GM10248 (cell line): Measurements from ENCODE around the gene SLCO2A1.
A peak's percentile ranks its signal among the peaks of the same experiment; 100 is the strongest.

ENCODE experiments used
- CTCF ChIA-PET: fragments of 300-600 bp; sonication (Branson Sonifier 250); formaldehyde crosslinking; extraction: SDS; loops from one replicate; lab custom pipeline; 2021; ENCODE audit warnings: antibody characterized with exemption; lab: Yijun Ruan, JAX
- POLR2A ChIA-PET: fragments of 350-650 bp; sonication (Branson Sonifier 250); formaldehyde crosslinking; extraction: SDS; loops from one replicate; lab custom pipeline; 2020; ENCODE audit warnings: antibody characterized with exemption; lab: Yijun Ruan, JAX
- DNase-seq: peaks from one replicate; pipeline ENCODE4 v3.0.0; 2012; ENCODE audit errors: extremely low spot score
- TF ChIP-seq, protein P1 (sequence below): IDR thresholded peaks from 2 replicates; pipeline ENCODE4 v1.5.1; 2012; ENCODE audit warnings: mild to moderate bottlenecking, low read depth; ENCODE audit errors: extremely low read depth, missing control alignments, control extremely low read depth

SLCO2A1 gene

DNA sequence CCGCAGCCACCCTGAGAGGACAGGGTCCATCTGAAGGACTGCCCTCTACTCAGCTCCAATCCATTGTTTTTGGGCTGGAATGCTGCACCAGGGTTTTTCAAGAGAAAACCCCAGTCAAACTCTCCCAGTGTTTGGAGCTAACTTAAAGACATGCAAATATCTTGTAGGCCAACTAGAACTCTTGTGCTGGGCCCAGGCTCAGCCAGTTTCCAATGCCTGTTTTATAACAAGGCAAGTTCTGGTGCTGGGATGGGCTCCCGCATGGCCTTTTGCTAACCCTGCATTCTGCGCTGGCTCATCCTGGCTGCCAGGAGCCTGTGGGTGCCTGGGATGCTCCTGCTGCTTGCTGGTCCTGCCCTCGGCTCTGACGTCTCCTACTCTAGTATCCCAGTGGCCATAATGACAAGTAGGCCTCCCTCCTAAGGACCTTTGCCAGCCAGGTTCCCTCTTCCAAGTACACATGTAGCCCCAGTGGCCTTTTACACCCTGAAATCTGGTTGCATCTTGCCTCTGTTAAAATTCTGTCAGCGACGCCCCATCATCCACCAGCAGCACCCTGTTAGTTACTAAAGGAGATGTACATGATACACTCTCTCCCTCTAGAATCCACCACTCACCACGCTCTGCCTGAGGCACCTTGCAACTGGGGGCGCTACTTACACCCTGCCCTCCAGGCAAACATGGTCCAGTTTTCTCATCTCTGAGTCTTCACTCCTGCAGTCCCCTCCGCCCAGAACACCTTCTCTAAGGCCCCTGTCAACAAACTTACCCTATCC lies 103.6 kb downstream of the SLCO2A1 start:
- ChIA-PET CTCF (interaction anchor here (1.1 to 1.7 kb wide), 2 partner anchors 106 to 108 kb away, joined by 3 to 4 read pairs; no protein-coding TSS in a partner anchor), POLR2A (no interaction called here)
- peak; percentile 8 for DNase-seq
- TF ChIP-seq, protein P1, sequence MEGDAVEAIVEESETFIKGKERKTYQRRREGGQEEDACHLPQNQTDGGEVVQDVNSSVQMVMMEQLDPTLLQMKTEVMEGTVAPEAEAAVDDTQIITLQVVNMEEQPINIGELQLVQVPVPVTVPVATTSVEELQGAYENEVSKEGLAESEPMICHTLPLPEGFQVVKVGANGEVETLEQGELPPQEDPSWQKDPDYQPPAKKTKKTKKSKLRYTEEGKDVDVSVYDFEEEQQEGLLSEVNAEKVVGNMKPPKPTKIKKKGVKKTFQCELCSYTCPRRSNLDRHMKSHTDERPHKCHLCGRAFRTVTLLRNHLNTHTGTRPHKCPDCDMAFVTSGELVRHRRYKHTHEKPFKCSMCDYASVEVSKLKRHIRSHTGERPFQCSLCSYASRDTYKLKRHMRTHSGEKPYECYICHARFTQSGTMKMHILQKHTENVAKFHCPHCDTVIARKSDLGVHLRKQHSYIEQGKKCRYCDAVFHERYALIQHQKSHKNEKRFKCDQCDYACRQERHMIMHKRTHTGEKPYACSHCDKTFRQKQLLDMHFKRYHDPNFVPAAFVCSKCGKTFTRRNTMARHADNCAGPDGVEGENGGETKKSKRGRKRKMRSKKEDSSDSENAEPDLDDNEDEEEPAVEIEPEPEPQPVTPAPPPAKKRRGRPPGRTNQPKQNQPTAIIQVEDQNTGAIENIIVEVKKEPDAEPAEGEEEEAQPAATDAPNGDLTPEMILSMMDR = no peak

DNA sequence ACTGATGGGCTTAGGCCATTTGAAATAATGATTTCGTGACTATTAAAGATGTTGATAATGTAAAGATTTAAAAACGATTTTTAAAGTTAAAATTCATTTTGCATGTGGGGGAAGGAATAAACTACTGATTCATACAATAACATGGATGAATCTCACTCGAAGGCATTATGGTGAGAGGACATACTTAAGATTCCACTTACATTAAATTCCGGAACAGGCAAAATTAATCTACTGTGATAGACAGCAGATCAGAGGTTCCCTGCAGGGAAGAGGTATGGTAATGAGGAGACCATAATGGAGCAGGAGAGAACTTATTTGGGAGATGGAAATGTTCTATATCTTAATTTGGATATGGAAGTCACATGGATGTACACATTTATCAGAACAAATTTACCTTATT lies 105.7 kb downstream of the SLCO2A1 start:
- ChIA-PET POLR2A (no interaction called here), CTCF (no interaction called here)

DNA sequence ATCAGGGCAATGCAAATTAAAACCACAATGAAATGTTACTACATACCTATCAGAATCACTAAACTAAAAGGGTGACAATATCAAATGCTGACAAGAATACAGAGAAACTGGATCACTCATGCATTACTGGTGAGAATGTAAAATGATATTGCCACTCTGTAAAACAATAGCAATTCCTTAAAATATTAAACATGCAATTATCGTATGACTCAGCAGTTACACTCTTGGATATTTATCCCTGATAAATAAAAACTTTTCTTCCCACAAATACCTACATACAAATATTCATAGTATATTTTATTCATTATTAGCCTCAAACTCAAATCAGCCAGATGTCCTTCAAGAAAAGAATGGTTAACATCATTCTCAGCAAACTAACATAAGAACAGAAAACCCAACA lies 108.1 kb downstream of the SLCO2A1 start:
- POLR2A ChIA-PET = no interaction called here
- no peak for DNase-seq
- CTCF ChIA-PET = no interaction called here
- TF ChIP-seq, protein P1 = no peak

More for the DNA sequence above, 105.7 kb downstream of the SLCO2A1 start:
- DNase-seq = no peak
- TF ChIP-seq, protein P1 = no peak

DNA sequence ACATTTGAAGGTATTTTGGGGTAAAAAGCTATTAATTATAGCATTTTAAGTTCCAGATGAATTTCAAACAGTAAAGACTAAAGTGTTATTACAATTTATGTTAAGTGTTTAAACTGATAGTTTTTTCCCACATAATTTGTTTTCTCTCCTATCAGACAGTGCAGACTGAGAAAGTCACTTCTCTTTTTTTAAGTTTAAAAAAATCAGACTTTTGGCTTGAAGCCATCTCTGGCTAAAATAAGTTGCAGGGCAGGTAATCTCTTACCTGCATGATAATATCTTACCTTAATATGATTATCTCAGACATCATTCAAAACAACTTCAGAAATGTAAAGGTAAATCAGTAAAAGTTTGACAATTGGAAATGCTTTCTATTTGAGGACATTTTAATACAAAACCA lies 112.6 kb downstream of the SLCO2A1 start:
- POLR2A ChIA-PET = no interaction called here
- CTCF ChIA-PET = no interaction called here
- no peak for DNase-seq
- TF ChIP-seq, protein P1 = no peak

DNA sequence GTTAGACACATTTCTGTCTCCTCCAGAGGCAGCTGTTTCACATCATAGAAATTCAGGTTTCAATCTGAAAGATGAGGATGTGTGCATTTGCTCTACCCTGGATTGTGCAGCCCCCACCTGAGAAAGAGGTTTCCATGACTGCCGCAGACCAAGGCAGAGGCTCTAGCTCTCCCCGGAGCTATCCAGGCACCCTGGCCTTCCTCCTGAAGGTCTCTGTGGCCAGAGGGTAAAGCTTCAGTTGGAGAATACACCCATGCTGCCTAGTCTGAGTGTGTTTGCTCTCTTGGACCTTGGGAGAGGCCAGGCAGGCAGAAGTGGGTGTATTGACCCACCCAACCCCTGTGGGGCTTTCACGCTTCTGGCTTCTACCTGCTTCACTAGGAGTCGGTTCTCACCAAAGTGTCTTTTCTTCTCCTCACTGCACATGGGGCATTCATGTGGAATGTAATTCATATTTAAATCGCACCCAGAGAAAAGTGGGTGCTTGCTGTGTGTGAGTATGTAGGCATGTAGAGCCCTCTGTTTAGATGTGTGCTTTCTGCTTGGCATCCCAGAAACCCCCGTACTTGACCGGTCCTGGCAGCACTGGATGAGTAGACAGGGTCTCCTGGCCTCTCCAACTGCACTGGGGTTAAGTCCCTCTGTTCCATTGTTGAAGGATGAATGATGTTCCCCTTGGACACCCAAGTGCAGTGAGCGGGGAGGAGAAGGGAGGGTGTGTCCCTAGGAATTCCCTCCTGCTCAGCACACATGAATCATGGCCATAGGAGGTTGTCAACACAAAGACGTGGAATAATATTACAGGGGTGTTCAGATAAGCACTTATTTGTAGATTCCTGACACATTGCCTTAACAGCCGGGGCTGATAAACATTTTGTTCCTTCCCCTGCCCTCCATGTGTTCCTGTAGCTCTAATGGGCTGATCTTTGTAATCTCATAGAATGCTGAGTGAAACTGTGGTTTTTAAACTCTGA lies 113.8 kb downstream of the SLCO2A1 start:
- ChIA-PET CTCF (interaction anchor here (1.5 kb wide), 1 partner anchor 12 kb away, joined by 4 read pairs; no protein-coding TSS in a partner anchor), POLR2A (no interaction called here)
- DNase-seq = no peak
- TF ChIP-seq, protein P1 = no peak

DNA sequence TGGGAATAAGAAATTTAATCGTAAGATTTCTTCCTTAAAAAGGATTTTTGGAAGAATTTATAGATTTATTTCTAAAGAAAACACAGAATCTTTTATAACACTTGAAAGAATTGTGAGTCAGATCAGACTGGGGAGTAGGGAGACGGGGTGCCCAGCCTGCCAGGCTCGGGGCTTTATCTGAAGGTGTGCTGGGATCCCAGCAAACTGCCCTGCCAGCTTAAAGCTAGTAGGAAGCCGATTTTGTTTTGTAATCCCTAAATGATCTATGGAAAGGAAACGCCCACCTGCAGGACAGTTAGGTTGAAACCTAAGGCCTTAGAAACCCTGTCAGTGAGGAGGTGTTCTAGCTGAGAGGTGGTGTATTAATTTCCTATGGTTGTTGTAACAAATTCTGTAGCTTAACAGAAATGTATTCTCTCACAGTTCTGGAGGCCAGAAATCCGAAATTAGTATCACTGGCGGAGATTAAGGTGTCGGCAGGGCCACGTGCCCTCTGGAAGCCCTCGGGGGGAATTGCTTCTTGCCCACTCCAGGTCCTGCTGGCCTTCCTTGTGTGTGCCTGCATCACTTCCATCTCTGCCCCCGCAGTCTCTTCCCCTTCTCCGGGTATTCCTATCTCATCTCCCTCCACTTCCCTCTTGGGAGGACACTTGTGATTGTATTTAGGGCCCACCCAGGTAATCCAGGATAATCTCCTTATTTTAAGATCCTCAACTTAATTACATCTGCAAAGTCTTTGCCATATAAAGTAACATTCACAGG lies 114.7 kb downstream of the SLCO2A1 start:
- POLR2A ChIA-PET = no interaction called here
- no peak for DNase-seq
- TF ChIP-seq, protein P1 = no peak
- CTCF ChIA-PET = interaction anchor here (1.5 kb wide), 1 partner anchor 13 kb away, joined by 4 read pairs; no protein-coding TSS in a partner anchor
